Keratinocyte (primary cell): ENCODE measurements around the gene NRG2.

Experiments
- CTCF ChIP-seq, 3 experiments: IDR thresholded peaks in 1 of 3; conservative IDR thresholded peaks in 1 of 3; optimal IDR thresholded peaks in 1 of 3; 2 replicates in 2 of 3; 3 replicates in 1 of 3; pipeline versions ENCODE3 to v1.5.1; 2011; ENCODE audit warnings: low read length in 3 of 3, mild to moderate bottlenecking in 3 of 3, moderate library complexity in 2 of 3, control low read depth in 1 of 3, inconsistent platforms in 1 of 3; ENCODE audit not compliant: insufficient read depth in 2 of 3; ENCODE audit errors: extremely low read depth in 1 of 3
- EZH2 ChIP-seq: IDR thresholded peaks from one replicate; pipeline ENCODE4 v1.6.1; 2012; ENCODE audit warnings: inconsistent platforms, mild to moderate bottlenecking, low read length, moderate library complexity

DNA sequence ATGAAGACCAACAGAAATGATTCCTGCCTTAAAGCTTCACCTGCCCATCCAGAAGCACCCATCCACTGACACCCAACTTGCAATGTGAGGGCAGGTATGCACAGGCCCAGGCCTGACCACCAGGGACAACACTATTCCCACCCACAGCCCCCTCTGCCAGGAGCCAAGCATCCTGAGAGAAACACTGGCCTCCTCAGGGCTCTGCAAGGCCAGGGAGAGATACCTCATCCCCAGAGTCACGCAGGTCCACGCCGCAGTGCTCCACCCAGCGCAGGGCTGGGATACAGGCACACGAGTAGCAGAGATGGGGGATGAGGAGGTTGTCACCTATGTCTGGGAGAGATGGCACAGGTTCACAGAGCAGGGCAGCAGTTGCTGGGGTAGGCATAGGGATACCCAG is 148.1 kb downstream of the NRG2 start:
- TF ChIP-seq CTCF (optimal IDR thresholded peaks at IDR 0.05 in 1 of 3, IDR thresholded peaks at IDR 0.05 in 1 of 3, conservative IDR thresholded peaks at IDR 0.05 in 1 of 3; ENCODE audit: extremely low read depth in 1 of 3, insufficient read depth in 2 of 3, low read length in 3 of 3), result no peak
- TF ChIP-seq EZH2, result no peak
